ENCODE measurements around the gene GALT.

The GALT gene

DNA sequence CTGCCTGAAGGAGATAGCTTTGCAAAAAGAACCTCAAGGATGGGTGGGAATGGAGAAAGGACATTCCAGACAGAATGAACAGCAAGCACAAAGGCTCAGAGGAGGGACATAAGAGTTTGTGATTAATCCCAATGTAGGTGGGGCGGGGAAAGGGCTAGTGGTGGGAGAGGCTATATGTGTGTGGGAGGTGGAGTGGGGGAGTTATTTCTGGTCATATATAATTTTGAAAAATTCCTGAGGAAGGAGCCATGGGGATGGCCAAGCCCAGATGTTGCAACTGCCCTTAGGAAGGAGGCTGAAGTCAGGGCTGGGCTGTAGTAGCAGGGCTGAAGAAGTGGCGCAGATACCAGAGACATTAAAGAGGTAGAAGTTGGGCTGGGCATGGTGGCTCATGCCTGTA lies 29.4 kb downstream of the GALT start:
- H3K4me3 ChIP-seq (ENCODE audit: control insufficient read depth, low read depth, low read length): no peak overlapping the region
- TF ChIP-seq, protein P1, sequence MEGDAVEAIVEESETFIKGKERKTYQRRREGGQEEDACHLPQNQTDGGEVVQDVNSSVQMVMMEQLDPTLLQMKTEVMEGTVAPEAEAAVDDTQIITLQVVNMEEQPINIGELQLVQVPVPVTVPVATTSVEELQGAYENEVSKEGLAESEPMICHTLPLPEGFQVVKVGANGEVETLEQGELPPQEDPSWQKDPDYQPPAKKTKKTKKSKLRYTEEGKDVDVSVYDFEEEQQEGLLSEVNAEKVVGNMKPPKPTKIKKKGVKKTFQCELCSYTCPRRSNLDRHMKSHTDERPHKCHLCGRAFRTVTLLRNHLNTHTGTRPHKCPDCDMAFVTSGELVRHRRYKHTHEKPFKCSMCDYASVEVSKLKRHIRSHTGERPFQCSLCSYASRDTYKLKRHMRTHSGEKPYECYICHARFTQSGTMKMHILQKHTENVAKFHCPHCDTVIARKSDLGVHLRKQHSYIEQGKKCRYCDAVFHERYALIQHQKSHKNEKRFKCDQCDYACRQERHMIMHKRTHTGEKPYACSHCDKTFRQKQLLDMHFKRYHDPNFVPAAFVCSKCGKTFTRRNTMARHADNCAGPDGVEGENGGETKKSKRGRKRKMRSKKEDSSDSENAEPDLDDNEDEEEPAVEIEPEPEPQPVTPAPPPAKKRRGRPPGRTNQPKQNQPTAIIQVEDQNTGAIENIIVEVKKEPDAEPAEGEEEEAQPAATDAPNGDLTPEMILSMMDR (IDR thresholded peaks at IDR 0.05; ENCODE audit: control insufficient read depth, insufficient read depth, low read depth, low read length, missing control alignments): no peak
- no peak for DNase-seq (ENCODE audit: low read depth)

DNA sequence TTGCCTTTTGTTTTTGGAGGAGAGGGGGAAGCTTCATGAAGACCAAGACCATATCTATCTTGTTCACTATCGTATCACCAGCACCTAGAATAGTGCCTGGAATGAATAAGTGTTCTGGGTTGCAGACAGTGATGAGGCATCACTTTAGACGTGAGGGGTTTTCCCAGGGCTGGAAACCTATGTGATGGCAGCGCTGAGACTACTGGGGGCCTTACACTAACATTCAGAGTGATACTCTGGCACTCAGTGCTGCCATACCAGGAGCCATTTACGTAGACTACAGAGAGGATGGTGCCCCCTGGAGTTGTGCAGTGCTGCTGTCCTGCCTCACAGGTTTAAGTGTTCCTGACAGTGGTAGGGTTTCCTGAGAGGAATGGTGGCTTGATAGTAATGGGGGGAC lies 37.7 kb downstream of the GALT start:
- DNase-seq (ENCODE audit: low read depth): no peak
- no peak overlapping the region for H3K4me3 ChIP-seq (ENCODE audit: control insufficient read depth, low read depth, low read length)
- TF ChIP-seq, protein P1 (IDR thresholded peaks at IDR 0.05; ENCODE audit: control insufficient read depth, insufficient read depth, low read depth, low read length, missing control alignments): no peak

DNA sequence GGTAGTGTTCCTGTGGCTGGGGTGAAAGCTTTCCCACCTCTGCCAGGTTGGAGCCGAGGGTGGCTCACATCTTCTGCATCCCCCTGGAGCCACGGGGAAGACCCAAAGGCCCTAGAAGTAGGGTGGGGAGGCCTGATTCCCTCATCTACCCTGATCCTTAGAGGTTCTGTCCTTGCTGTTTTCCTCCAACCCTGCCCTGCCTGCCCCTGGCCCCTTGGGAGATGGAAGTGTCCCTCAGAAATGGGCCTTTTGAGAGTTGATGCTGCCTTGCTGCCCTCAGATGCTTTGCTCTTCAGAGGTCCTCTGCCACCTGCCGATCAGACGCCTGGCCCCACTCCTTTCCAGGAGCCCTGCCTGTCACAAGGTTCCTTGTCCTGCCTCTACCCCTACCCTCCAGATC lies 38.3 kb downstream of the GALT start:
- no peak for DNase-seq (ENCODE audit: low read depth)
- H3K4me3 ChIP-seq (ENCODE audit: control insufficient read depth, low read depth, low read length): no peak overlapping the region
- TF ChIP-seq, protein P1 (IDR thresholded peaks at IDR 0.05; ENCODE audit: control insufficient read depth, insufficient read depth, low read depth, low read length, missing control alignments): no peak

DNA sequence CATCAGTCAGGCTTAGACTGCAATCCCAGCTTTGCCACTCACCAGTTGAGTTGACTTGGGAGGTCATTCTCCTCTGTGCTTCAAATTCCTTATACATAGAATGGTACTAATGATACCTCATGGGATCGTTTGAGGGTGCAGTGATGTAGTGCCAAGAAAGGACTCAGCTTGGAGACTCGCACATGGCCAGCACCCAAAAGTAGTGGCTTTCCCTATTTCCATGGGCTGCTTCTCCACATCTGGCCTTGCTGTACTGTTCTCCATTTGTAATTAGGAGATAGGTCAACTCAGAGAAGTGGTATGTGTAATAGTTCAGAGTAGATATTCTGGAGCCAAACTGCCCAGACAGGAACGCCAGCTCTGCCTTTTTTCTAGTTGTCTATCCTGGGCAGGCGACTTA lies 39.1 kb downstream of the GALT start:
- DNase-seq (ENCODE audit: low read depth): no peak
- TF ChIP-seq, protein P1 (IDR thresholded peaks at IDR 0.05; ENCODE audit: control insufficient read depth, insufficient read depth, low read depth, low read length, missing control alignments): no peak
- no peak overlapping the region for H3K4me3 ChIP-seq (ENCODE audit: control insufficient read depth, low read depth, low read length)

DNA sequence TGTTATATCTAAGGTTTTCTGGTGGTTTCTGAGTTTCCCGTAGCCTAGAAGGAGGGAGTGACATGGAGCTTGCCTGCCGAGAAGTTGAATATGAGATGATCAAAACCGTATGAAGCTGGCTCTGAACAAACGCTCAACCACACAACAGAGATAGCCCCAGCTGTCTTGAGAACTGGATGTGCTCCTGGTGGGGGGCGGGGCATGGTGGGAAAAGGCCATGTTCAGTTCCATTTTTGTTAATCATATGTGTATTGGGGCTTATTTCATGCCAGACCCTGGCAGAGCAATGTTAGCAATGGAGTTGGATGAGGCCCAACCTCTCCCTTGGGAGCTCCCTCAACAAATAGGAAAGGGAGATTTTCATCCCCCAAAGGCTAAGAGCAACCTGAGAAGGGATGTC lies 39.8 kb downstream of the GALT start:
- TF ChIP-seq, protein P1 (IDR thresholded peaks at IDR 0.05; ENCODE audit: control insufficient read depth, insufficient read depth, low read depth, low read length, missing control alignments): no peak
- H3K4me3 ChIP-seq (ENCODE audit: control insufficient read depth, low read depth, low read length): no peak overlapping the region
- no peak for DNase-seq (ENCODE audit: low read depth)

DNA sequence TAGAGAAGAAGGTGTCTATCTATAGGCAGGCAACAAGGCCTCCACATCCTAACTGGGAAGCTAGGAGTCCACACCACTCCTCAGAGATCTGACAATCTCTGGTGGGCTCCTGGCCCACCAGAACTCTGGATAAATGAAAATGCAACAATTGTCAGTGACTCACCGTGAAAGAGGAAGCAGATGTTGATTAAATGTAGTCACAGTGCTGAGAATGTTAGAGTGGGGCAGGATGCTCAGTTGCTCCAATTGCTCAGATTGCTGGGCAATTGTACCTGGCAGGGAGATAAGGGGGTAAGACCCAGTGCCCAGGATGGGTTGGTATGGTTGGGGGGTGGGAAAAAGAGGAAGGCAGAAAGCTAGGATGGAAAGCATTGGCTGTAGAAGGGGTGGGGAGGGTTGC lies 40.3 kb downstream of the GALT start:
- DNase-seq (ENCODE audit: low read depth): no peak
- TF ChIP-seq, protein P1 (IDR thresholded peaks at IDR 0.05; ENCODE audit: control insufficient read depth, insufficient read depth, low read depth, low read length, missing control alignments): no peak
- H3K4me3 ChIP-seq (ENCODE audit: control insufficient read depth, low read depth, low read length): no peak overlapping the region

Data from AG09309 (cell line).